KMS-11 (cell line): ENCODE measurements around the gene NDUFS3.

Experiments
- H2AFZ ChIP-seq: fragments of 200-600 bp; sonication (generic); 2 replicates; pipeline ENCODE4 v1.6.1; 2016; ENCODE audit warnings: antibody characterized with exemption, mixed run types, low read depth
- H3K27ac ChIP-seq: fragments of 200-600 bp; sonication (generic); 2 replicates; pipeline ENCODE4 v1.6.1; 2016; ENCODE audit warnings: mild to moderate bottlenecking, mixed run types
- H3K27me3 ChIP-seq: fragments of 200-600 bp; sonication (generic); 2 replicates; pipeline ENCODE4 v1.6.1; 2017; ENCODE audit warnings: mild to moderate bottlenecking, low read depth, mixed run types, moderate library complexity; ENCODE audit not compliant: insufficient read depth
- H3K36me3 ChIP-seq: fragments of 200-600 bp; sonication (generic); 2 replicates; pipeline ENCODE4 v1.6.1; 2017; ENCODE audit warnings: mild to moderate bottlenecking, mixed run types; ENCODE audit not compliant: insufficient read depth
- H3K4me1 ChIP-seq: fragments of 200-600 bp; sonication (generic); 2 replicates; pipeline ENCODE4 v1.6.1; 2016; ENCODE audit warnings: mild to moderate bottlenecking, low read depth, mixed run types; ENCODE audit not compliant: poor library complexity, severe bottlenecking
- H3K4me2 ChIP-seq: fragments of 200-600 bp; sonication (generic); 2 replicates; pipeline ENCODE4 v1.7.0; 2016; ENCODE audit warnings: mild to moderate bottlenecking, mixed run types
- H3K4me3 ChIP-seq: fragments of 200-600 bp; sonication (generic); IDR thresholded peaks from 2 replicates; pipeline ENCODE4 v1.6.1; 2017; ENCODE audit warnings: low read depth, low read length, mixed read lengths; ENCODE audit not compliant: insufficient read depth
- H3K79me2 ChIP-seq: fragments of 200-600 bp; sonication (generic); 2 replicates; pipeline ENCODE4 v1.6.1; 2016; ENCODE audit warnings: low read depth, mixed run types; ENCODE audit not compliant: insufficient read depth
- H3K9ac ChIP-seq: fragments of 200-600 bp; sonication (generic); 2 replicates; pipeline ENCODE4 v1.6.1; 2016; ENCODE audit warnings: mild to moderate bottlenecking, mixed run types
- H4K20me1 ChIP-seq: fragments of 200-600 bp; sonication (generic); 2 replicates; pipeline ENCODE4 v1.6.1; 2016; ENCODE audit warnings: mild to moderate bottlenecking, mixed run types; ENCODE audit not compliant: insufficient read depth
- CTCF ChIP-seq: fragments of 200-600 bp; sonication (generic); conservative IDR thresholded peaks from 2 replicates; pipeline ENCODE4 v1.6.1; 2017; ENCODE audit warnings: low read depth, mild to moderate bottlenecking, antibody characterized with exemption, low read length, moderate library complexity, mixed read lengths

NDUFS3 gene

GRCh38 chr11:47573321-47573720, 5.6 kb upstream of the NDUFS3 start:
- peaks cover 18% of the 10 kb centered on the region; the same call in 1 of the 2 replicates for H3K79me2 ChIP-seq

GRCh38 chr11:47577460-47578041, 1.3 kb upstream of the NDUFS3 start:
- Histone ChIP-seq H4K20me1 (no peaks in the 10 kb centered on the region), H3K9ac (no peak overlapping the region), H3K27ac (peak overlapping the region; percentile 32; the same call in 1 of the 2 replicates), H2AFZ (no peak overlapping the region), H3K27me3 (no peaks in the 10 kb centered on the region), H3K4me2 (peak overlapping the region; percentile 83), H3K79me2 (peaks cover 42% of the 10 kb centered on the region), H3K4me1 (peaks cover 19% of the 10 kb centered on the region), H3K4me3 (no peak overlapping the region), H3K36me3 (no peaks in the 10 kb centered on the region; the same call in 1 of the 2 replicates)
- no peak for TF ChIP-seq CTCF

More at GRCh38 chr11:47573321-47573720, 5.6 kb upstream of the NDUFS3 start:
- no peak overlapping the region for H2AFZ ChIP-seq
- no peak overlapping the region for H3K4me3 ChIP-seq
- no peaks in the 10 kb centered on the region for H3K27me3 ChIP-seq
- no peak overlapping the region for H3K4me2 ChIP-seq
- no peaks in the 10 kb centered on the region for H4K20me1 ChIP-seq
- peaks cover 7% of the 10 kb centered on the region for H3K4me1 ChIP-seq
- peaks cover 4% of the 10 kb centered on the region; the same call in 1 of the 2 replicates for H3K36me3 ChIP-seq
- no peak for TF ChIP-seq CTCF
- no peak overlapping the region for H3K27ac ChIP-seq
- no peak overlapping the region for H3K9ac ChIP-seq

GRCh38 chr11:47583844-47584243, 5.0 kb downstream of the NDUFS3 start:
- Histone ChIP-seq H3K4me3 (no peak overlapping the region), H3K79me2 (peaks cover 30% of the 10 kb centered on the region), H3K27me3 (no peaks in the 10 kb centered on the region), H3K36me3 (no peaks in the 10 kb centered on the region; the same call in 1 of the 2 replicates), H2AFZ (no peak overlapping the region), H3K27ac (no peak overlapping the region), H3K4me1 (peaks cover 12% of the 10 kb centered on the region), H3K9ac (no peak overlapping the region), H4K20me1 (no peaks in the 10 kb centered on the region), H3K4me2 (no peak overlapping the region)
- TF ChIP-seq CTCF = no peak

GRCh38 chr11:47586098-47586855, 7.4 kb downstream of the NDUFS3 start, which contains the start of gene FAM180B:
FAM180B (plus strand) TSS chr11:47586678; CDS start chr11:47586769, 91 bp downstream.
- Histone ChIP-seq H3K4me2 (no peak within 1 kb of the TSS), H3K27me3 (no peaks in the 10 kb centered on the region), H3K79me2 (peaks cover 5% of the 10 kb centered on the region; the same call in 1 of the 2 replicates), H3K9ac (no peak within 1 kb of the TSS), H3K27ac (no peak within 1 kb of the TSS), H2AFZ (no peak within 1 kb of the TSS), H3K4me1 (no peaks in the 10 kb centered on the region), H4K20me1 (no peaks in the 10 kb centered on the region), H3K36me3 (no peaks in the 10 kb centered on the region; the same call in 1 of the 2 replicates), H3K4me3 (no peak within 1 kb of the TSS)
- no peak for TF ChIP-seq CTCF
